Fibroblast of pulmonary artery (primary cell): ENCODE results near the gene SCAMP2.

ENCODE experiments used
- DNase-seq: peaks from one replicate; pipeline ENCODE4 v3.0.0-alpha.2; 2010; ENCODE audit warnings: low read depth
- H3K4me3 ChIP-seq: replicated peaks from 2 replicates; pipeline ENCODE4 v1.5.1; 2011; ENCODE audit warnings: low read depth, mild to moderate bottlenecking, control low read depth, low read length, moderate library complexity
- CTCF ChIP-seq: IDR thresholded peaks from 2 replicates; pipeline ENCODE4 v1.5.1; 2011; ENCODE audit warnings: mild to moderate bottlenecking, control low read depth, low read length, inconsistent platforms; ENCODE audit errors: missing control alignments

SCAMP2 gene

GRCh38 chr15:74882528-74882927 lies 9.4 kb upstream of the SCAMP2 start:
- no peak overlapping the region for H3K4me3 ChIP-seq

GRCh38 chr15:74878273-74878672 lies 5.1 kb upstream of the SCAMP2 start:
- DNase-seq = no peak
- TF ChIP-seq CTCF = no peak
- no peak overlapping the region for H3K4me3 ChIP-seq

More at GRCh38 chr15:74882528-74882927, 9.4 kb upstream of the SCAMP2 start:
- DNase-seq = no peak
- TF ChIP-seq CTCF = no peak

- peak; percentile 13 for DNase-seq
- TF ChIP-seq CTCF = no peak
- peak overlapping the region; percentile 71 for H3K4me3 ChIP-seq
These were observed 725 bp upstream of the SCAMP2 start for GRCh38 chr15:74873756-74874424.

GRCh38 chr15:74872702-74873035 lies 496 bp downstream of the SCAMP2 start:
- peak overlapping the region; percentile 71 for H3K4me3 ChIP-seq
- DNase-seq = no peak
- TF ChIP-seq CTCF = no peak

- DNase-seq = peak; percentile 10
- TF ChIP-seq CTCF = no peak
- H3K4me3 ChIP-seq = no peak overlapping the region
These were observed 2.5 kb downstream of the SCAMP2 start for GRCh38 chr15:74870436-74871215.

GRCh38 chr15:74869726-74870407 lies 3.3 kb downstream of the SCAMP2 start:
- H3K4me3 ChIP-seq = no peak overlapping the region
- peak; percentile 65 for DNase-seq
- no peak for TF ChIP-seq CTCF
